Umbilical cord (tissue), 2 donors: ENCODE data around the gene TMEM128. TPM values are rescaled to one million over a fixed set of nuclear protein-coding genes. Genes with fewer than 3 reads are reported as not detected.
A peak's percentile ranks its signal among the peaks of the same experiment; 100 is the strongest.
"Not testable (repeated sequence)": the region's sequence is repeated elsewhere in the genome, so short reads cannot be mapped to it uniquely, and the experiment has no call there.

ENCODE experiments used
- DNase-seq: peaks from one replicate; pipeline ENCODE4 v3.0.0-alpha.2; 2015; ENCODE audit warnings: low spot score
- total RNA-seq: library from RNA; depleted of rRNA; stranded (reverse); fragments of >200 nt; gene quantifications from one replicate; pipeline ENCODE4 v1.2.3, GENCODE V29; 2014; ENCODE audit warnings: low replicate concordance; ENCODE audit not compliant: insufficient read depth

TMEM128 gene, protein sequence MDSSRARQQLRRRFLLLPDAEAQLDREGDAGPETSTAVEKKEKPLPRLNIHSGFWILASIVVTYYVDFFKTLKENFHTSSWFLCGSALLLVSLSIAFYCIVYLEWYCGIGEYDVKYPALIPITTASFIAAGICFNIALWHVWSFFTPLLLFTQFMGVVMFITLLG
- 19.0 TPM for total RNA-seq

DNA sequence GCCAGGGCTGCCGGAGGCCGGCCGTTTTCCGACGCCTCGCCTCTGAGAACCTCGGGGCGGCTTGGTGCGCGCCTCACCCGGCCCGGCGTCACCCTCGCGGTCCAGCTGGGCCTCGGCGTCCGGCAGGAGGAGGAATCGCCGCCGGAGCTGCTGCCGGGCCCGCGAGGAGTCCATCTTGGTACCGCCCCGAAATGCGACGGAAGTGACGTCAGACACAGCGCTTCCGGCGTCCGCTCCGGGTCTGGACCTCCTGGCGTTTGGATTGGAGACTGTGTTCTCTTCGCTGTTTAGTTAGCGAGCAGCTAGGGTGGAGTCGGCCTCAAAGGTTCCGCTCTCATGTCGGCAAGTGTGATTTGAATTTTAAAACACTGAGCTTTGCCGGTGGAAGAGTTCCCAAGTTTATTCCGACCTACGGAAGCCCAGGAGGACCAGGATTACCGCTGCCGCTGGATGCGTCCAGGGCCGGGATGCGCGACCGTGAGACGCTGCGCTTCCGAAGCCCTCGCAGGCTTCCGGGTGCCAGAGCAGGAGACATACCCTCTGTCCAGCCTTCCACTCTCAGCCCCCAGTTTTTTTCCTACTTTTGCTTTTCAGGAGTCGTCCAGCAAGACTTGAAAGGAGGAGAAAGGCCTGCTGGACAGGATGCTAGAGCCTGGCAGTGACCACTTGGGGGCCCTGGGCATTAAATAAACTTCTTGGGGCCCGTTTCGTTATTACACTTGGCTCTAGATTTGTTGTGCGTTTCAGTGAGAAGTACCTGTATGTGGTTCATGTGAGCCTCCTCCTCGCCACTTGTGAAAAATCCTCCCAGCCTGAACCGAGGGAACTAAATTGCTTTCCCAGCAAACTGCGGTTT is at the start of gene TMEM128:
TMEM128 (minus strand) TSS at position 195 of the 856 bp plus-strand sequence; CDS start at position 174, 21 bp downstream.
- peak; percentile 97 for DNase-seq

DNA sequence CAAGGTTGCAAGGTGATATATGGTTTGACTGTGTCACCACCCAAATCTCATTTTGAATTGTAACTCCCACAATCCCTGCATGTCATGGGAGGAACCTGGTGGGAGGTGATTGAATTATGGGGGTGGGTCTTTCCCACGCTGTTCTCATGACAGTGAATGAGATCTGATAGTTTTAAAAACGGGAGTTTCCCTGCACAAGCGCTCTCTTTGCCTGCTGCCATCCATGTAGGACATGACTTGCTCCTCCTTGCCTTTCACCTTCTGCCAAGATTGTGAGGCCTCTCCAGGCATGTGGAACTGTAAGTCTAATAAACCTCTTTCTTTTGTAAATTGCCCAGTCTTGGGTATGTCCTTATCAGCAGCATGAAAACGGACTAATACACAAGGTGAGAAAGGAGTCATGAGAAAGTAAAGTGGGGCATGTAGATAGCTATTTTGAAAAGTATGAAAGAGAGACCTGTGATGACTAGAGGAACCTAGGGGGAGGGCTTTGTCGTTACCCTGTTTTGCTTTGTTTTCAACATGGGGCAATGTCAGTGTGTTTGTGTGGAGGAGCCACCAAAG is 48.3 kb upstream of the TMEM128 start:
- no peak for DNase-seq

DNA sequence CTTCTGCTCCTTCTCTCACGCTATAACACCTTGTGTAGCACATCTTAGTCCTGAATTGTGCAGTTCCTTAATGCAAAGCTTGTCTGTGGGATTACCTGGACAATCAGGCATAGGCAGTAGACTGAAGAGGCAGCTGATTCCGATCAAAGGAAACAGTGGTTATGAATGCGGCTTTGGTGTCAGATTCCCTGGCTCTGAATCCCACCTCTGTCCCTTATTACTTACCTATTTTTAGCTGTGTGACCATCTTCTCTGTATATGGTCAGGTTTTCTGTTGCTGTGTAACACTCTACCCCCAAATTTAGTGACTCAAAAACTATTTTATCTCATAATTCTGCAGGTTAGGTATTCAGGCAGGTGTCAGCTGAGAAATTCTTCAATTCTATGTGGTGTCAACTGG is 45.3 kb upstream of the TMEM128 start:
- no peak for DNase-seq

DNA sequence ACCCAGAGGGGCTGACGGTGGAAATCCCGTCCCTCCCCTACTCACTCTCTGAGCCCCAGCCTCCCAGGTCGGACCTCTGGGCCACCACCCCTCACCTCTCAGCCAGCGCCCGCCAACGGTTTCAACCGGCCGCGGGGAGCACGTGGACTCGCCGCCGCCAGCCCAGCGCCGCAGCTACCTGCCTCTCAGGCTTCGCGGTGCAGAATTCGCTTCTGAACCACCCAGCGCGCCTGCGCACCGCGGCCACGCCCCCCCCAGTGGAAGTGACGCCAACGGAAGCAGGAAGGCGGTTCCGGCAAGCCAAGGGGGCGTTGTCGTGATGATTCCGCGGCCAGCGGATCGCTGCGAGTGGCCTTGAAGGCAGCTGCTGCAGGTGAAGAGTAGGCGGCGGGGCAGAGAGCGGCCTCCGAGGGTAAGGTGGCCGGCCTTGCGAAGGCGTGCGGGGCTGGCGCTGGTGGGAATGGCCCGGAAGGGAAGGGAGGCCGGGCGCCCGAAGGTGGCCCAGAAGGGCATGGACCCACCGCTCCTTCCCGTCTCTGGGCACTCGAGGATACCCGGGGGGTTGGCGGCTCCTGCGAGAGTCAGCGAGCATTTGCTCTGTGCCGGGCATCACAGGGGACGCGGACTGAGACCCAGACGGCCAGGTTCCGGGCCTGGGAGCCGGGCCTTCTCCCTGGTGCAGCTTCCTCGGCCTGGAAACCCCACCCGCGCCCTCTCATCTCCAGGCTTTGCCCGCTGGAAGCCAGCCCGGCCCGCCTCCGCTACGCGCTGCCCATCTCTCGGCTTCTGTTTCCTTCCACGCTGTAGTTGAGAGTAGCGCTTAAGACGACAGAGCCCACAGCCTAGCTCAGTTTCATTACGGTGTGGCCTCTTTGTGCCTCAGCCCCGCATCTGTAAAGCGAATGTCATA is 42.2 kb upstream of the TMEM128 start, which contains the start of the genes LYAR and ZBTB49:
LYAR (minus strand) TSS at position 214 of the 910 bp plus-strand sequence. CDS start 6,412 bp downstream, outside the sequence.
ZBTB49 (plus strand) TSS at position 311 of the 910 bp plus-strand sequence. CDS start 9,695 bp downstream, outside the sequence.
- DNase-seq: peak; percentile 94

DNA sequence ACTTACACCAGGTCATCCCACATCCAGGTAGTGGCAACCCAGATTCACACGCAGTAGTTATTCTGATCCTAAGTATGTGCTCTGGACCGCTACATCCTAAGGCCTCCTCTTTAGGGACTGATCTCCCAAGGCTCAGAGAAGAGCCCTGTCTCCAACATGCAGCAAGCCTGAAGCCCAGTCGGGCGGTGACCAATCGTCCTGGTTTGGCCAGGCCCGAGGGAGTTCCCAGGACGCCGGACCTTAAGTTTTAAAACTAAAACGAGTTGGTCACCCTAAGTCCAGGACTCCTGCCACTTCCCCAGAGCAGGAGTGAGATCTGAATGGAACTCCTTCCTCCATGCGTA is 41.5 kb upstream of the TMEM128 start:
- DNase-seq: no peak

DNA sequence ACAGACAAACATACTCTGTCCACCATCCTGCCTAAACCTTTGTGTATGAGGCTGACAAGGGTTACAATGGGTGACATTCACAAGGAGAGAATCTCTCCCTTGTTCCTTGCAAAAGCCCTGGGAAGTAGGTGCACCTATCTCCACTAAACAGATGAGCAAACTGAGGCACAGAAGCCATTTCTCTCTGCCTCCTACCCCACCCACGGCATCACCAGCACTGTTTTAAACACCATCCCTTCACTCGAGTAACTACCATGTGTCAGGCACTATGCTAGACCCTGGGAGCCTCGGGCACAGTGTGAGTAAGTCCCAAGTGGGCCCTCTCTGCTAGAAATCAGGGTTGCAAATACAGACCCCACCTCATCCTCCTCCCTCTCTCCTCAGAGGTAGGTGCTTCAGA is 41.0 kb upstream of the TMEM128 start:
- no peak for DNase-seq

DNA sequence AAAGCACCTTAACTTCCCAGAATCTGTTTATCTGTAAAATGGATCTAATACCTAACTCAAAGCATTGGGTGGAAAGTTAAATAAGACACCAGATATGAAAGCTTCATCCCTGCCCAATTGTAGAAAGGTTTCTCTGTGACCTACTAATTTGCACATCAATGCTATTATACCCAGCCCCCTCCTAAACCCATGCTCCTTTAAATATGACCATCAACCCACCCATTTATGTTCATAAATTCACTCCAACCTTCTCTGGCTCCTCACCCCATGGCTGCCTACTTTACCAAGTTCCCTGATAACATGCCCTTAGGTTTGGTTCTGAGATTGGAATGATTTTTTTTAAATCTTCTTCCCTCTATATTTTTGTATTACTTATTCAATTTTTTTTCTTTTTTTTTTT is 40.1 kb upstream of the TMEM128 start:
- no peak for DNase-seq

DNA sequence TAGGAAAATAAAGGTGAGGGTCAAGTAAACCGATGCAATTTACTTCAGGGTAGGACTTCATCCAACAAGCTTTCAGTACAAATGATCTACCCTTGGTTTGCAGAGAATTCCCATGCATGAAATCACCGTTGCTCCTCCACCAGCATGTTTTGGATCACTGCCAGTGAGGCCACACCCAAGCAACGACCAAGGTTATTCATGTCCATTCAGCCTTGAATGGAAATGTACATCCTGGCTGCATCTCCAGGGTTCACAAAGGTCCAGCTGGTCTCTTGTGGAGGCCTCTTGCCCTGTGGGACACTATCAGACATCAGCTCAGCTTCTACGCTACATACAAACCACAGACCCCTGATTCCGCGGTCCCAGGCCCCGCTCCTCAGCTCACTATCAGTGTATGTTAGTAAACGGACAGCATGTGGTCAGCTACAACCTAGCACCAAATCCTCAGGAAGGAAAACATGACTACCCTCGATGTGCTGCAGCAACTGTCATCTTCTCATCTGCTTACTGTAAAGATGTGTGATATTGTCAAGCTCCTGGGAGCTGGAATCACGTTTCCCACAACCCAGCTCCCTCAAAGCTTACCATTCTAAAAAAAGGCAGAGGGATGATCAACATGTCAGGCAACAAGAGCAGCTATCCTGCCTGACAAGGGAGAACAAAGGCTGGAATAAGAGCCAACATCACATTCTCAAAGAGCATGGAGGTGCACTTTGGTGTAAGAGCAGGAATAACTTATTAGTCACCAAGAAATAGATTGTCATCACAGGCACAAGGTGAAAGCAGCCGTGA is 37.0 kb upstream of the TMEM128 start:
- DNase-seq: no peak

DNA sequence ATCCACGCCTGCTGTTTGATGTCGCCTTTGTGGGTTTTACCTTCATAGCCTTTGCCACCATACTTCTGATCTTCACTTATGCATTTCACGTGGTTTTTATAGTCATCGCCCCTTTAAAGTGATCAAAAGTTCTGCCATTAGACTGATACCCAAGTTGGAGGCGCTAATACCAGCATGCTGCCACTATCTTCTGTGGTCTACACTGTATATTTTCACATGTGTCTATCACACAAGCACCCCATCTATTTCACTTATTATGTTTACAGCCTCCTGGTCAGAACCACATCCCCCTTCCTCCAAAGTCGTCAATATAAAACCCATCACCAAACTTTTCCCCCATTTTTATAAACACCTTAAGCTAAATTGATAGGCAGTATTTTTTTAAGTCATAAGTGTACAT is 33.8 kb upstream of the TMEM128 start:
- no peak for DNase-seq

DNA sequence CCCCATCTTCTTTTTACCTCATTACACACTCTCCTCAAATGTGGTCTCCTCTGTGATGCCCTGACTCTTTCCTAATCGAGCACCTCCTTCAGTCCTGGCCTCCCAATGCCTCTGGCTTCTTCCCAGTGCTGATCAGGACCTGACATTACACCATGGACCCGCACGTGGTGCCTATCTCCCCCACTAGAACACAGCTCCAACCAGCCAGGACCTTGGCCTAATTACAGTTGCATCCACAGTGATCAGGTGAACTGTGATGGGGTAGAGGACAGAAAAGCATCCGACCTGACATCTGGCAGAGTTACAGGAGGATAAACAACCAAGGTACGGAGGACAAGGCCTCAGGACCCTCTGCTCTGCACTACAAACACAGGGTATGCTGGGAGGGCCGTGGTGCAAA is 29.5 kb upstream of the TMEM128 start:
- DNase-seq: no peak

DNA sequence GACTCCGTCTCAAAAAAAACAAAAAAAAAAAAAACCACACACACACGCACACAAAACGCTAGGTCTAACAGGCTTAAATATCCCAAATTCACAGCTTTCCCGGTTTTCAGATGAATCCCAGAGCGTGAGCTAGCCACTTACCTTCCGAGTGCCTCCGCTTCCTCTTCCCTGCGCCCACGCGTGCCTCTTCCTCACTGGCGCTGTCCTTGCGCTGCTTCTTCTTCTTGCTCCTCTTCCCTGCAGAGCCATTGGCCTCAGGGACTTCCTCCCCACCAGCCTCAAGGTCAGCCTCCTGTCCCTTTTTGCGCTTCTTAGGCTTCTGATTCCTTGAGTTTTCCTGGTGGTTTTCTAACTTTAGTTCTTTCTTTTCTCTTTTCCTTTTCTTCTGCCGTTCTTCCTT is 26.2 kb upstream of the TMEM128 start:
- DNase-seq: no peak

DNA sequence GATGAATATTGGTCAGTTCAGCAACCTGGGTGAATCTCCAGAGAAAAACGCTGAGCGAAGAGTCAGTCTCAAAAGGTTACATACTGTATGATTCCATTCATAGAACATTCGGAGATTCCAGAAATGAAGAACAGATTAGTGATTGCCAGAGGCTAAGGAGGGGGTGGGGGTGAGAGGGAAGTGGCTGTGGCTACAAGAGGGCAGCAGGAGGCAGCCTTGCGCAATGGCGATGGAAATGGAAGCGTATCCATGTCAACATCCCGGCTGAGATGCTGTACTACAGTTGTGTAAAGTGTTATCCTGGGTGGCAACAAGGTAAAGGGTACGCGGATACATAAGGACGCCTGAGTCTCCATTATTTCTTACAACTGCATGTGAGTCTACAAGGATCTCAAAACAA is 23.9 kb upstream of the TMEM128 start:
- no peak for DNase-seq

DNA sequence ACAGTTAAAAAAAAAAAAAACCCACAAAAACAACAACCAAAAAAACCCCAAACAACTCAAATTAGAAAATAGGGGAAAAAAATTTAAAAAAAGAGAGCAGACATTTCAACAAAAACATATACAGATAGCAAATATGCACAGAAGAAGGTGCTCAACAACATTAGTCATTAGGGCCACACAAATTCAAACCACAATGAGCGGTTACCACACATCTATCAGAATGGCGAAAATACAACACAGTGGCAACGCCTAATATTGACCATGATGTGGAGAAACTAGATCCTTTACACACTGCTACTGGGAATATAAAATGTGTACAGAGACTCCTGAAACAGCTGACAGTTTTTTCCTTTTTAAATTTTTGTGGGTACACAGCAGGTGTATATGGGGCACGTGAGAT is 22.5 kb upstream of the TMEM128 start:
- no peak for DNase-seq

DNA sequence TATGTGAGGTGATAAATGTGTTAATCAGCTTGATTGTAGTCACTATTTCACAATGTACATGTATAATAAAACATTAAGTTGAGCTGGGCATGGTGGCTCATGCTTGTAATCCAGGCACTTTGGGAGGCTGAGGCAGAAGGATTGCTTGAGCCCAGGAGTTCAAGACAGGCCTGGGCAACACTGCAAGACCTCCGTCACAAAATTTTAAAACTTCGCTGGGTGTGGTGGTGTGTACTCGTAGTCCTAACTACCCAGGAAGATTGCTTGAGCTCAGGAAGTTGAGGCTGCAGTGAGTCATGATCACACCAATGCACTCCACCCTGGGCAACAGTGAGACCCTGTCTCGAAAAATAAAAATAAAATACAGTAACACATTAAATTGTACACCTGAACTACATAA is 21.8 kb upstream of the TMEM128 start:
- no peak for DNase-seq

DNA sequence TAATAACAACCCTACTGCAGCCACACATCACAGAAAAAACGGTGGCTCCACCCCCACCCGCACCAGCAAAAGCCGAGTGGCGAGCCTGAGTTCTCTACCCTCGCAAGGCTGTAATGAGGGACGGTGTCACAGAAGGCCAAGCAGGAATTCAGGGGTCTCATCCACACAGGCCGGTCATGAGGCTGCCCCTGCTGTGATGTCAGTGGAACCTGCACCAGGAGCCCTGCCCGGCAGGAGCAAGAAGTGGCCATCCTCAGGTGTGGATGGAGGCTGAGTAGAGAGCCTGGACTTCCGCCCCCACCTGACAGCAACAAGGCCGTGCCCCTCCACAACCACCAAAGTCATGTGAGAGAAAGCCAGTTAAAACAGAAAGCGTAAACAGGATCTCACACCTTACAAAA is 21.3 kb upstream of the TMEM128 start:
- no peak for DNase-seq

DNA sequence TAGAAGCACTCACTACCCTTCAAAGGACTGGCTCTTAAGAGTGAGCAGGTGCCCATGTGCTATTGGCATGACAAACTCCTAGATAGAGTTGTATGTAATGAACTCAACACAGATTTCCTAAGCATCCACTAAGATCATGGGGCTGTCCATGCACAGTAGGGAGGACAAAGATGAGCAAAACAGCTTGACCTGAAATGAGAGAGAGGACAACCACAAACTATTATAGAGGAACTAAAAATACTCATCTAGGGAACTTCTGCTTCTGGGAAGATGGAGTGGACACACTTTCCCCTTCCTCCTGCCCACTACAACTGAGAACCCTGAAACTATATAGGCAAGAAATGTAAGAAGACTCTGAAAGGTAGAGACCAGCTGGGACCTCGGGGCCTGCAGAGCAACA is 20.8 kb upstream of the TMEM128 start:
- no peak for DNase-seq

DNA sequence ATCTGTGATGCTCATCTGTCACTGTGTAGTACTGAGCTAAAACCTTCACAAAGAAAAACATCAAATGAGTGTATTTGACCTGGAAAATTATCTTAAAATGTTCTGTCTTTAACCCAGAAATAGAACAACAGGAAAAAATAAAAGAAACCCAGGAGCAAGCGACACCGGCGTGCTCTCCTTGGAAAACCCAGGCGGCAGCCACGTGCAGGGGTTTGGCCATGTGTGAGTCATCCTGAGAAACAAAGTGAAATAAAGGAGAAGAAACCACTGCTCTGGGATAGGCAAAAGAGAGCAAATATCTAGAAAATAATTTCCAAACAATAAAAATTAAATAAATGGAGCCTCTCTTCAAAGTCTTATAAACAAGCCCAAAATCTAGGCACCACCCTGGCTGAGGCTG is 20.0 kb upstream of the TMEM128 start:
- no peak for DNase-seq

DNA sequence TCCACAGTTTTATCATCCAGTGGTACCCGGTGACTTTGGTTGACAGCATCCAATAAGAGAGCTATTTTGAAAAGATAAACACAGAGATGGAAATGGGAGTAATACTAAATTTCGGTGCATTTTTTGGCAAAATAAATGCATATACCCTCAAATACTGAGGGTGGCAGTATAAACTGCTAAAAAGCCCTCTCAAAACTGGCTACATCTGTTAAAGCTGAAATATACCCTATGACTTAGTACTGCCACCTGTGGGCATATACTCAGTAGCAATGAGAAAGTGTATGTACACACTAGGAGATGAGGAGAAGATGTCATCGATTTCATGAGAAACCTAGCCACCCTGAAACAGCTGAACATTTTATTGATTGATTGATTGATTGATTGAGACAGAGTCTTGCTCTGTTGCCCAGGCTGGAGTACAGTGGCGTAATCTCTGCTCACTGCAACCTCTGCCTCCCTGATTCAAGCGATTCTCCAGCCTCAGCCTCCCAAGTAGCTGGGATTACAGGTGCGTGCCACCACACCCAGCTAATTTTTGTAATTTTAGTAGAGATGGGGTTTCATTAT is 12.2 kb upstream of the TMEM128 start:
- DNase-seq: peak; percentile 28

DNA sequence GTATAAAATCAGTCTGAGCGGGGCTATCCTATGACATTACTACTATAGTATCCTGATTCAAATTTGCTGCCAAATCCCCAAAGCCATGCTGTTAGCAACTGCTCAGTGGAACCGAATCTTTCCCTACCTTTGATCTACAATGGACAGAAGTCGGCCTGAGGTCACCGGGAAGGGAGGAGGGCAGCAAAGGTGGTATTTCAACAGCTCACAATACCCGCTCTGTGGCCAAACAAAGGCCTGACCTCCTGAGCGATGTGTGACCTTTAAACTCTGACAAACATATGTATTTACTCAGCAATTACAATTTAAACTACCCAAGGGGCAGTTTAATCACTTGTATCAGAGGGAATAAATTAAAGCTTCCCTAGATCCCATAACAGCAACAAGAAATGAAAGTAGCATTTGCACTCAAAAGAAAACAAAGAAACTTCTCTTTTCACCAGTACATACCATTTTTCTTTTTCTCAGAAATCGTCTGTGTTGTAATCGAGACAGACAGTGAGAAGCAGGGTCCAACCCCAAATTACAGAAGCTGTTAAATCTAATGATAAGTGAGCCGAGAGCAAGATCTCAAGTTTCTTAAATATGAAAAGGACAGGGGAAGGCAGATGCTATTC is 11.6 kb upstream of the TMEM128 start:
- DNase-seq: peak; percentile 11

DNA sequence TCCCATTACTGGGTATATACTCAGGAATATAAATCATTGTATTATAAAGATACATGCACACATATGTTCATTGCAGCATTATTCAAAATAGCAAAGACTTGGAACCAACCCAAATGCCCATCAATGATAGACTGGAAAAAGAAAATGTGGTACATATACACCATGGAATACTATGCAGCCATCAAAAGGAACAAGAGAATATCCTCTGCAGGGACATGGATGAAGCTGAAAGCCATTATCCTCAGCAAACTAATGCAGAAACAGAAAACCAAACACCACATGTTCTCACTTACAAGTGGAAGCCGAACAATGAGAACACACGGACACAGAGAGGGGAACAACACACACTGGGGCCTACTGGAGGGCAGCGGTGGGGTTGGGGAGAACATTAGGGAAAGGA is 9.7 kb upstream of the TMEM128 start:
- DNase-seq: not testable (repeated sequence)
